ENCODE measurements around the gene PPIL4. TPM values are rescaled to one million over a fixed set of nuclear protein-coding genes. Genes with fewer than 3 reads are reported as not detected.
A peak's percentile ranks its signal among the peaks of the same experiment; 100 is the strongest.

PPIL4 gene
- total and polyA plus RNA-seq, 10 of the 15 experiments (the other 5 are each of a cell fraction or from before 2014, with no cell fraction given): 8.0 to 28.4 (median 24.3) TPM

GRCh38 chr6:149457316-149457884, 88.4 kb downstream of the PPIL4 start:
- ATAC-seq: no peak
- CTCF ChIA-PET: interaction anchor here (0.5 to 1.5 kb wide), 5 partner anchors 23 to 423 kb away, joined by 3 to 5 read pairs (median 4); no protein-coding TSS in a partner anchor
- no peak for TF ChIP-seq RELA (IDR thresholded peaks at IDR 0.05; ENCODE audit: borderline replicate concordance, partially characterized antibody)
- no peak for TF ChIP-seq BHLHE40 (IDR thresholded peaks at IDR 0.05; ENCODE audit: borderline replicate concordance in 1 of 2, low read depth in 2 of 2, low read length in 1 of 2)
- no peak for TF ChIP-seq IKZF1 (conservative IDR thresholded peaks at IDR 0.05)
- no peak for TF ChIP-seq ZSCAN29 (IDR thresholded peaks at IDR 0.05)
- TF ChIP-seq IRF3 (IDR thresholded peaks at IDR 0.05): no peak
- no peak for TF ChIP-seq SREBF2 (IDR thresholded peaks at IDR 0.05; ENCODE audit: low read length)
- no peak for TF ChIP-seq ELK1 (IDR thresholded peaks at IDR 0.05; ENCODE audit: low read depth, low read length)
- no peak for TF ChIP-seq RB1 (IDR thresholded peaks at IDR 0.05; ENCODE audit: borderline replicate concordance)
- no TSS peak for BruUV-seq (replicated peaks)
- FAIRE-seq: peak; percentile 56
- H3K79me2 ChIP-seq (ENCODE audit: control insufficient read depth, insufficient read depth, low read length): no peaks in the 10 kb centered on the region; the same call in none of the 2 replicates
- H3K9ac ChIP-seq (ENCODE audit: control insufficient read depth, insufficient read depth, low read length): no peak overlapping the region
- H3K9me3 ChIP-seq (replicated peaks; ENCODE audit: control insufficient read depth, insufficient read depth, low read length): no peaks in the 10 kb centered on the region
- no peaks in the 10 kb centered on the region for H3K4me1 ChIP-seq (ENCODE audit: control insufficient read depth, insufficient read depth, low read length)
- no peak overlapping the region for H3K27ac ChIP-seq (ENCODE audit: control insufficient read depth, insufficient read depth)
- H4K20me1 ChIP-seq (ENCODE audit: control insufficient read depth, insufficient read depth): no peaks in the 10 kb centered on the region
- no peaks in the 10 kb centered on the region for H3K27me3 ChIP-seq (replicated peaks in 1 of 2; ENCODE audit: control insufficient read depth in 2 of 2, insufficient read depth in 2 of 2, low read length in 1 of 2)
- H3K36me3 ChIP-seq (ENCODE audit: control insufficient read depth in 2 of 2, insufficient read depth in 2 of 2, low read length in 1 of 2): peaks cover 18 to 20% of the 10 kb centered on the region in 2 experiments; a peak in 3 of 4 replicates
- intact Hi-C loops (cut with micrococcal nuclease; ENCODE audit: unreplicated experiment) (no loop called here), in situ Hi-C loops (cut with MboI) (no loop called here)
- H3K4me2 ChIP-seq (ENCODE audit: control insufficient read depth, insufficient read depth): no peak overlapping the region
- WGBS (ENCODE audit: insufficient coverage, insufficient replicate concordance, low lambda C conversion rate, missing lambda C conversion rate): 77% methylated on average over 7 of the region's 7 CpGs
- RAD21 ChIA-PET (ENCODE audit: unreplicated experiment): interaction anchor here (0.7 kb wide), 1 partner anchor 157 kb away, joined by 3 read pairs; no protein-coding TSS in a partner anchor
- no peak overlapping the region for H2AFZ ChIP-seq (ENCODE audit: control insufficient read depth, low read depth, low read length)
- DNase-seq (ENCODE audit: low read depth, low spot score): no peak
- H3K4me3 ChIP-seq: no peak overlapping the region
- SMC1A ChIA-PET (ENCODE audit: uncharacterized antibody, unreplicated experiment): interaction anchor here (0.9 to 1.5 kb wide), 2 partner anchors 60 to 873 kb away, joined by 3 to 6 read pairs; no protein-coding TSS in a partner anchor
- POLR2A ChIA-PET: interaction anchor here (0.6 to 0.8 kb wide), 3 partner anchors 14 to 51 kb away, joined by 3 to 4 read pairs (median 4); no protein-coding TSS in a partner anchor
